Skeletal muscle tissue (tissue), 4 donors: Measurements from ENCODE around the gene CCL24. TPM values are rescaled to one million over a fixed set of nuclear protein-coding genes. Genes with fewer than 3 reads are reported as not detected.
A peak's percentile ranks its signal among the peaks of the same experiment; 100 is the strongest.
"Not testable (repeated sequence)": the region's sequence is repeated elsewhere in the genome, so short reads cannot be mapped to it uniquely, and the experiment has no call there.

Source experiments
- H3K27ac ChIP-seq: one replicate; pipeline ENCODE4 v1.7.0; 2013; ENCODE audit warnings: mild to moderate bottlenecking, low read depth, low read length, inconsistent platforms
- H3K27me3 ChIP-seq, 3 donors: one replicate each; pipeline ENCODE4 v1.7.0; 2013; ENCODE audit warnings: low read length in 3 of 3; ENCODE audit not compliant: control insufficient read depth in 3 of 3, insufficient read depth in 3 of 3
- H3K36me3 ChIP-seq, 3 donors: one replicate each; pipeline ENCODE4 v1.7.0; 2013; ENCODE audit warnings: low read length in 3 of 3; ENCODE audit not compliant: control insufficient read depth in 3 of 3, insufficient read depth in 3 of 3
- H3K4me1 ChIP-seq, 3 donors: one replicate each; pipeline ENCODE4 v1.7.0; 2013; ENCODE audit warnings: low read length in 3 of 3, mild to moderate bottlenecking in 3 of 3; ENCODE audit not compliant: control insufficient read depth in 3 of 3, insufficient read depth in 3 of 3
- H3K4me3 ChIP-seq, 3 donors: one replicate each; pipeline ENCODE4 v1.7.0; 2013; ENCODE audit warnings: low read length in 3 of 3
- H3K9ac ChIP-seq, 3 donors: one replicate each; pipeline ENCODE4 v1.7.0; 2013; ENCODE audit warnings: low read length in 3 of 3, mild to moderate bottlenecking in 3 of 3, moderate library complexity in 2 of 3, low read depth in 1 of 3
- H3K9me3 ChIP-seq, 3 donors: one replicate each; pipeline ENCODE4 v1.7.0; 2013; ENCODE audit warnings: low read length in 3 of 3; ENCODE audit not compliant: control insufficient read depth in 3 of 3
- total RNA-seq: library from RNA; depleted of rRNA; stranded (reverse); fragments of >200 nt; gene quantifications from one replicate; pipeline ENCODE4 v1.2.3, GENCODE V29; 2014
- donor health status: Osteomylitis.

The CCL24 gene
- total RNA-seq, 1 donor from 2014 or later = not detected

DNA sequence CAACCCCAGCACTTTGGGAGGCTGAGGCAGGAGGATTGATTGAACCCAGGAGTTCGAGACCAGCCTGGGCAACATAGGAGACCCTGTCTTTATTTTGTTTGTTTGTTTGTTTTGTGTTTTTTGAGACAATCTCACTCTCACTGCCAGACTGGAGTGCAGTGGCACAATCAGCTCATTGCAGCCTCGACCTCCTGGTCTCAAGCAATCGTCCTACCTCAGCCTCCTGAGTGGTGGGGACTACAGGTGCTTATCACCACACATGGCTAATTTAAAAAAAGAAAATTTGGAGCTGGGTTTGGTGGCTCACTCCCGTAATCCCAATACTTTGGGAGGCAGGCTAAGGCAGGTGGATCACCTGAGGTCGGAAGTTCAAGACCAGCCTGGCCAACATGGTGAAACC, 30.6 kb upstream of the CCL24 start:
- no peak overlapping the region for H3K9ac ChIP-seq
- H3K27me3 ChIP-seq = no peaks in the 10 kb centered on the region
- H3K4me1 ChIP-seq = peaks cover 0 to 7% (median 0%) of the 10 kb centered on the region in 3 donors
- no peak overlapping the region for H3K4me3 ChIP-seq
- no peaks in the 10 kb centered on the region for H3K36me3 ChIP-seq
- no peaks in the 10 kb centered on the region for H3K9me3 ChIP-seq
- no peak overlapping the region for H3K27ac ChIP-seq

DNA sequence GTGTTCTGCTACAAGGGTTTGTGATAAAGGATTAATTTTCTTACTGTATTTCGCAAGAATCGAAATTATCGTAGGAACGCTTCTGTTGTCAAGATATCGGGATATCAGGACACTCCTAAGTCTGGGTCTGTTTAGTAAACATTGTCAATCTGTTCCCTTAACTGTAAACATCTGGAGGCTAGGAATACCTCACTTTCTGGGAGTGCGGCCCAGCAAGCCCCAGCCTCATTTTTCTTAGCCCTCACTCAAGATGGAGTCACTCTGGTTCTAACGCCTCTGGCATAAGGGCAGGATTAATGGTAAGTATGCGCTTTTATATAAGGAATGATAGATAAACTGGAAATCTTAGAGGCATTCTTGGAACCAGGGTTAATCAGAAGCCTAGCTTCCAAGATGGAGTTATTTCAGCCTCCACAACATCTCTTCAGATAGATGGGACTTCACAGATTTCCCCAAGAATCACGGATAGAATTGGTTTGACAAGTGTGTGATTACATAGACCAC, 30.1 kb upstream of the CCL24 start:
- H3K4me1 ChIP-seq = peaks cover 0 to 7% (median 0%) of the 10 kb centered on the region in 3 donors
- H3K27ac ChIP-seq = no peak overlapping the region
- no peaks in the 10 kb centered on the region for H3K27me3 ChIP-seq
- no peak overlapping the region for H3K4me3 ChIP-seq
- no peaks in the 10 kb centered on the region for H3K9me3 ChIP-seq
- no peaks in the 10 kb centered on the region for H3K36me3 ChIP-seq
- H3K9ac ChIP-seq = no peak overlapping the region

- no peaks in the 10 kb centered on the region for H3K36me3 ChIP-seq
- no peaks in the 10 kb centered on the region for H3K9me3 ChIP-seq
- H3K4me1 ChIP-seq = peaks cover 0 to 7% (median 0%) of the 10 kb centered on the region in 3 donors
- H3K9ac ChIP-seq = no peak overlapping the region
- H3K27me3 ChIP-seq = no peaks in the 10 kb centered on the region
- H3K4me3 ChIP-seq = no peak overlapping the region
- H3K27ac ChIP-seq = peak overlapping the region; percentile 60
Measured at GRCh38 chr7:75842836-75843446, 29.3 kb upstream of the CCL24 start.

DNA sequence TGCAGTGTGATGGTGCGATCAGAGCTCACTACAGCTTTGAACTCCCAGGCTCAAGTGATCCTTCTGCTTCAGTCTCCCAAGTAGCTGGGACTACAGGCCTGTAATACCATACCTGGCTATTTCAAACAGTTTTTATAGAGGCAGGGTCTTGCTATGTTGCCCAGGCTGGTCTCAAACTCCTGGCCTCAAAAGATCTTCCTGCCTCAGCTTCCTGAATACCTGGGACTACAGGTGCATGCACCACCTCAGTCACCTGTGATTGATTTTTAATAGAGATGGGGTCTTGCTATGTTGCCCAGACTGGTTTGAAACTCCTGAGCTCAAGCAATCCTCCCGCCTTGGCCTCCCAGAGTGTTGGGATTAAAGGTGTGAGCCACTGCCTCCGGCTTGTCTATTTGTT, 26.4 kb upstream of the CCL24 start:
- Histone ChIP-seq H3K36me3 (no peaks in the 10 kb centered on the region), H3K9me3 (no peaks in the 10 kb centered on the region), H3K4me1 (peaks cover 0 to 7% (median 0%) of the 10 kb centered on the region in 3 donors), H3K9ac (no peak overlapping the region), H3K27ac (no peak overlapping the region), H3K27me3 (no peaks in the 10 kb centered on the region), H3K4me3 (no peak overlapping the region)

GRCh38 chr7:75838281-75838930, 24.8 kb upstream of the CCL24 start:
- not testable (repeated sequence) for H3K27ac ChIP-seq, H3K9ac ChIP-seq, H3K4me3 ChIP-seq, H3K36me3 ChIP-seq, H3K27me3 ChIP-seq, H3K4me1 ChIP-seq, H3K9me3 ChIP-seq

GRCh38 chr7:75836798-75837197, 23.2 kb upstream of the CCL24 start:
- Histone ChIP-seq H3K9ac (no peak overlapping the region), H3K9me3 (no peaks in the 10 kb centered on the region), H3K27ac (no peak overlapping the region), H3K4me1 (no peaks in the 10 kb centered on the region), H3K4me3 (no peak overlapping the region), H3K27me3 (peaks cover 0 to 6% (median 0%) of the 10 kb centered on the region in 3 donors), H3K36me3 (no peaks in the 10 kb centered on the region)

- Histone ChIP-seq H3K27me3 (peaks cover 0 to 6% (median 3%) of the 10 kb centered on the region in 3 donors), H3K4me1 (no peaks in the 10 kb centered on the region), H3K36me3 (no peaks in the 10 kb centered on the region), H3K27ac (no peak overlapping the region), H3K9me3 (no peaks in the 10 kb centered on the region), H3K9ac (no peak overlapping the region), H3K4me3 (no peak overlapping the region)
Measured at GRCh38 chr7:75835688-75836285, 22.2 kb upstream of the CCL24 start.

DNA sequence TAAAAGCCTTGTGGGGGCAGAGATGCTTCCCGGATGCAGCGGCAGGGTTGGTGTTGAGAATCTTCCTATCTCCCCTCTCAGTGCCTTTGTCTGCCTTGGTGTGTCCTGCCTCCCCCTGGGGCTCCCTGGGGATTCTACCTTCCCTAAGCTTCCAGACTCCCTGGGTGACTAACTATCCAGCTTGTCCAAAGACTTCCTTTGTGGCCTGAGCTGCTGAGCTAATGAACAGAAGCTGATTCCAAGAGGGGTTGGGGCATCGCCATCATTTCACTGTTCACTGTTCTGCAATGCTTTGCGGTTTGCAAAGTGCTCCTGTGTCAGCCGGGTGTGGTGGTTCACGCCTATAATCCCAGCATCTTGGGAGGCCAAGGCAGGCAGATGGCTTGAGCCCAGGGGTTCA, 20.1 kb upstream of the CCL24 start:
- H3K36me3 ChIP-seq, H3K4me1 ChIP-seq, H3K4me3 ChIP-seq, H3K27me3 ChIP-seq, H3K27ac ChIP-seq, H3K9me3 ChIP-seq, H3K9ac ChIP-seq: not testable (repeated sequence)

GRCh38 chr7:75830978-75831377, 17.4 kb upstream of the CCL24 start:
- Histone ChIP-seq H3K9me3 (no peaks in the 10 kb centered on the region), H3K4me3 (no peak overlapping the region), H3K36me3 (no peaks in the 10 kb centered on the region), H3K27ac (no peak overlapping the region), H3K27me3 (peaks cover 0 to 9% (median 3%) of the 10 kb centered on the region in 3 donors), H3K9ac (no peak overlapping the region), H3K4me1 (no peaks in the 10 kb centered on the region)

GRCh38 chr7:75829656-75830055, 16.1 kb upstream of the CCL24 start:
- not testable (repeated sequence) for H3K4me3 ChIP-seq, H3K9ac ChIP-seq, H3K27ac ChIP-seq

More at GRCh38 chr7:75829656-75830055, 16.1 kb upstream of the CCL24 start:
- H3K4me1 ChIP-seq, H3K27me3 ChIP-seq, H3K36me3 ChIP-seq, H3K9me3 ChIP-seq: not testable (repeated sequence)
